Vagina (tissue), 2 donors: ENCODE measurements around the gene EPC2. TPM values are rescaled to one million over a fixed set of nuclear protein-coding genes. Genes with fewer than 3 reads are reported as not detected.

Experiments used
- DNase-seq, 2 donors: peaks; one replicate each; pipeline ENCODE4 v3.0.0-alpha.2; 2017; ENCODE audit errors: extremely low spot score in 2 of 2
- H3K27ac ChIP-seq: fragments of 200-600 bp; sonication (generic); one replicate; pipeline ENCODE4 v1.5.1; 2019
- H3K27me3 ChIP-seq: fragments of 200-600 bp; sonication (generic); one replicate; pipeline ENCODE4 v1.5.1; 2019
- H3K36me3 ChIP-seq, 2 donors: fragments of 200-600 bp; sonication (generic); one replicate each; pipeline ENCODE4 v1.5.1; 2017 to 2019
- H3K4me1 ChIP-seq: fragments of 200-600 bp; sonication (generic); one replicate; pipeline ENCODE4 v1.5.1; 2019
- H3K4me3 ChIP-seq, 2 donors: fragments of 200-600 bp; sonication (generic); 1 replicate in 1 of 2; 2 replicates in 1 of 2; pipeline ENCODE4 v1.5.1; 2016 to 2019
- H3K9me3 ChIP-seq: fragments of 200-600 bp; sonication (generic); one replicate; pipeline ENCODE4 v1.5.1; 2019
- POLR2A ChIP-seq, 2 donors: fragments of 450-650 bp; IDR thresholded peaks; one replicate each; pipeline ENCODE4 v1.6.1; 2017; ENCODE audit warnings: antibody characterized with exemption in 2 of 2, mild to moderate bottlenecking in 2 of 2, moderate library complexity in 2 of 2
- POLR2AphosphoS5 ChIP-seq, 2 donors: sonication (generic); formaldehyde crosslinking; IDR thresholded peaks; one replicate each; pipeline ENCODE4 v1.9.0; 2017; ENCODE audit warnings: antibody characterized with exemption in 2 of 2, mild to moderate bottlenecking in 2 of 2, low read depth in 1 of 2; ENCODE audit not compliant: insufficient read depth in 1 of 2
- intact Hi-C: fragments of 100-400 bp; cut with DNase I; formaldehyde crosslinking; loops from one replicate; pipeline ENCODE4 v1.15.1; 2023
- total RNA-seq: library from RNA; depleted of rRNA; stranded (reverse); fragments of >200 nt; gene quantifications from one replicate; pipeline ENCODE4 v1.2.3, GENCODE V29; 2016
- TF ChIP-seq, protein P1 (sequence below), 3 experiments: fragments of 450-650 bp in 2 of 3; fragments of 200-600 bp in 1 of 3; sonication (generic) in 1 of 3; IDR thresholded peaks; one replicate each; pipeline ENCODE4 v1.5.1; 2017 to 2019; ENCODE audit warnings: antibody characterized with exemption in 3 of 3, mild to moderate bottlenecking in 2 of 3, moderate library complexity in 2 of 3

The EPC2 gene
- total RNA-seq, 1 donor from 2014 or later, result 31.9 TPM

DNA sequence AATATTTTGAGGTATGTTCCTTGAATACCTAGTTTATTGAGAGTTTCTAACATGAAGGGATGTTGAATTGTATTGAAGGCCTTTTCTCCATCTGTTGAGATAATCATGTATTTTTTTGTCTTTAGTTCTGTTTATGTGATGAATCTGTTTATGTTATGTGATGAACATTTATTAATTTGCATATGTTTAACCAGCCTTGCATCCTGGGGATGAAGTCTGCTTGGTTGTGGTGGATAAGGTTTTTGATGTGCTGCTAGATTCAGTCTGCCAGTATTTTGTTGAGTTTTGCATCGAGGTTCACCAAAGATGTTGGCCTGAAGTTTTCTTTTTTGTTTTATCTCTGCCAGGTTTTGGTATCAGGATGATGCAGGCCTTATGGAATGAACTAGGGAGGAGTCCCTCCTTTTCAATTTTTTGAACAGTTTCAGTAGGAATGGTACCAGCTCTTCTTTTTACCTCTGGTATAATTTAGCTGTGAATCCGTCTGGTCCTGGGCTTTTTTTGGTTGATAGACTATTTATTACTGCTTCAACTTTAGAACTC, 71.9 kb downstream of the EPC2 start:
- TF ChIP-seq POLR2A (IDR thresholded peaks at IDR 0.05) (no peak), POLR2AphosphoS5 (IDR thresholded peaks at IDR 0.05; ENCODE audit: insufficient read depth in 1 of 2, low read depth in 1 of 2) (no peak)
- TF ChIP-seq, protein P1, sequence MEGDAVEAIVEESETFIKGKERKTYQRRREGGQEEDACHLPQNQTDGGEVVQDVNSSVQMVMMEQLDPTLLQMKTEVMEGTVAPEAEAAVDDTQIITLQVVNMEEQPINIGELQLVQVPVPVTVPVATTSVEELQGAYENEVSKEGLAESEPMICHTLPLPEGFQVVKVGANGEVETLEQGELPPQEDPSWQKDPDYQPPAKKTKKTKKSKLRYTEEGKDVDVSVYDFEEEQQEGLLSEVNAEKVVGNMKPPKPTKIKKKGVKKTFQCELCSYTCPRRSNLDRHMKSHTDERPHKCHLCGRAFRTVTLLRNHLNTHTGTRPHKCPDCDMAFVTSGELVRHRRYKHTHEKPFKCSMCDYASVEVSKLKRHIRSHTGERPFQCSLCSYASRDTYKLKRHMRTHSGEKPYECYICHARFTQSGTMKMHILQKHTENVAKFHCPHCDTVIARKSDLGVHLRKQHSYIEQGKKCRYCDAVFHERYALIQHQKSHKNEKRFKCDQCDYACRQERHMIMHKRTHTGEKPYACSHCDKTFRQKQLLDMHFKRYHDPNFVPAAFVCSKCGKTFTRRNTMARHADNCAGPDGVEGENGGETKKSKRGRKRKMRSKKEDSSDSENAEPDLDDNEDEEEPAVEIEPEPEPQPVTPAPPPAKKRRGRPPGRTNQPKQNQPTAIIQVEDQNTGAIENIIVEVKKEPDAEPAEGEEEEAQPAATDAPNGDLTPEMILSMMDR (IDR thresholded peaks at IDR 0.05), result no peak
- no peak for DNase-seq
- Histone ChIP-seq H3K27ac (no peak overlapping the region), H3K9me3 (no peaks in the 10 kb centered on the region), H3K36me3 (no peaks in the 10 kb centered on the region), H3K27me3 (no peaks in the 10 kb centered on the region), H3K4me3 (no peak overlapping the region), H3K4me1 (peaks cover 36% of the 10 kb centered on the region)
- intact Hi-C loops, result no loop called here

DNA sequence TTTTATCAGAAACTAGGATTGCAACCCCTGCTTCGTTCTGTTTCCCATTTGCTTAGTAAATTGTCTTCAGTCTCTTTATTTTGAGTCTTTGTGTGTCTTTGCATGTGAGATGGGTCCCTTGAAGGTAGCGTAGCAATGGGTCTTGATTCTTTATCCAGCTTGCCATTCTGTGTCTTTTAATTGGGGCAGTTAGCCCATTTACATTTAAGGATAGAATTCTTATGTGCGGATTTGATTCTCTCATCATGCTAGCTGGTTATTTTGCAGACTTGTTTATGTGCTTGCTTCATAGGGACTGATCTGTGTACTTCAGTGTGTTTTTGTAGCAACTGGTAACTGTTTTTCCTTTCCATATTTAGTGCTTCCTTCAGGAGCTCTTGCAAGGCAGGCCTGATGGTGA, 73.5 kb downstream of the EPC2 start:
- no peaks in the 10 kb centered on the region for H3K27me3 ChIP-seq
- no peaks in the 10 kb centered on the region for H3K9me3 ChIP-seq
- peaks cover 42% of the 10 kb centered on the region for H3K4me1 ChIP-seq
- no peak overlapping the region for H3K4me3 ChIP-seq
- H3K36me3 ChIP-seq, result no peaks in the 10 kb centered on the region
- no peak for DNase-seq
- intact Hi-C loops, result no loop called here
- TF ChIP-seq, protein P1 (IDR thresholded peaks at IDR 0.05), result no peak
- no peak for TF ChIP-seq POLR2A (IDR thresholded peaks at IDR 0.05)
- TF ChIP-seq POLR2AphosphoS5 (IDR thresholded peaks at IDR 0.05; ENCODE audit: insufficient read depth in 1 of 2, low read depth in 1 of 2), result no peak
- H3K27ac ChIP-seq, result no peak overlapping the region

DNA sequence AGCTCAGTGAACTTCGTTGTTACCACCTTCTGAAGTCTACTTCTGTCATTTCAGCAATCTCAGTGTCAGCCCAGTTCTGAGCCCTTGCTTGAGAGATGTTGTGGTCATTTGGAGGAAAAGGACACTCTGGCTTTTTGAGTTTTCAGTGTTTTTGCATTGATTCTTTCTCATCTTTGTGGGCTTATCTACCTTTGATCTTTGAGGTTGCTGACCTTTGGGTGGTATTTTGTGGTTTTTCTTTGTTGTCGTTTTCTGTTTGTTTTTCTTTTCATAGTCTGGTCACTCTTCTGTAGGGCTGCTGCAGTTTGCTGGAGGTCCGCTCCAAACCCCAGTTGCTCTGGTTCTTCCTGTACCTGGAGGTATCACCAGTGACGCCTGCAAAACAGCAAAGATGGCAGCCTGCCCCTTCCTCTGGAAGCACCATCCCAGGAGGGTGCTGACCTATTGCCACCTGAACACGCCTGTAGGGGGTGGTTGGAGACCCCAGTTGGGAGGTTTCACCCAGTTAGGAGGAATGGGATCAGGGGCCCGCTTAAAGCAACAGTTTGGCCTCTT, 74.7 kb downstream of the EPC2 start:
- DNase-seq, result no peak
- H3K4me1 ChIP-seq, result peaks cover 42% of the 10 kb centered on the region

DNA sequence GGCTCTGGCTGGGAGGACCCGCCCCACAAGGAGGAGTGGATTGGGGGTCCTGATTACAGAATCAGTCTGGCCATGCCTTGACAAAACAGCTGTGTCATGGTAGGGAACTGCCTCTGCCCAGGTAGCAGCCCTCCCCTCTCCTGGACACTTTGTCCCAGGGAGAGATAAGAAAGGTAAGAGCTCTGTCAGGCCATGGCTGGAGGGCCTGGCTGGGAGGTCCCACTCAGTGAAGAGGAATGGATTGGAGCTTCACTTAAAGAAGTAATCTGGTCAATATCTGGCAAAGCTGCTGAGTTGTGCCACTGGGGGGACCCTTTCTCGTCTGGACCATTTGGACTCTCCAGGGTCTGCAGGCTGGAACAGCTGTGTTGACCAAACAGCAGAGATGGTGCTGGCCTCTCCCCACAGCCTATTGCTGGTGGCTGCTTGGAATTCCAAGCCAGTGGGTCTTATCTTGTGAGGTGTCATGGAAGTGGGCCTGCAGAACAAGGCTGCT, 75.4 kb downstream of the EPC2 start:
- Histone ChIP-seq H3K4me3 (no peak overlapping the region), H3K36me3 (no peaks in the 10 kb centered on the region), H3K27me3 (no peaks in the 10 kb centered on the region), H3K4me1 (peaks cover 42% of the 10 kb centered on the region), H3K9me3 (no peaks in the 10 kb centered on the region), H3K27ac (no peak overlapping the region)
- TF ChIP-seq, protein P1 (IDR thresholded peaks at IDR 0.05), result no peak
- TF ChIP-seq POLR2AphosphoS5 (IDR thresholded peaks at IDR 0.05; ENCODE audit: insufficient read depth in 1 of 2, low read depth in 1 of 2) (no peak), POLR2A (IDR thresholded peaks at IDR 0.05) (no peak)
- intact Hi-C loops, result no loop called here
- DNase-seq, result no peak

More for the DNA sequence above, 74.7 kb downstream of the EPC2 start:
- Histone ChIP-seq H3K27me3 (no peaks in the 10 kb centered on the region), H3K36me3 (no peaks in the 10 kb centered on the region), H3K9me3 (no peaks in the 10 kb centered on the region), H3K27ac (no peak overlapping the region), H3K4me3 (no peak overlapping the region)
- intact Hi-C loops, result no loop called here
- TF ChIP-seq, protein P1 (IDR thresholded peaks at IDR 0.05), result no peak
- TF ChIP-seq POLR2AphosphoS5 (IDR thresholded peaks at IDR 0.05; ENCODE audit: insufficient read depth in 1 of 2, low read depth in 1 of 2), result no peak
- no peak for TF ChIP-seq POLR2A (IDR thresholded peaks at IDR 0.05)

DNA sequence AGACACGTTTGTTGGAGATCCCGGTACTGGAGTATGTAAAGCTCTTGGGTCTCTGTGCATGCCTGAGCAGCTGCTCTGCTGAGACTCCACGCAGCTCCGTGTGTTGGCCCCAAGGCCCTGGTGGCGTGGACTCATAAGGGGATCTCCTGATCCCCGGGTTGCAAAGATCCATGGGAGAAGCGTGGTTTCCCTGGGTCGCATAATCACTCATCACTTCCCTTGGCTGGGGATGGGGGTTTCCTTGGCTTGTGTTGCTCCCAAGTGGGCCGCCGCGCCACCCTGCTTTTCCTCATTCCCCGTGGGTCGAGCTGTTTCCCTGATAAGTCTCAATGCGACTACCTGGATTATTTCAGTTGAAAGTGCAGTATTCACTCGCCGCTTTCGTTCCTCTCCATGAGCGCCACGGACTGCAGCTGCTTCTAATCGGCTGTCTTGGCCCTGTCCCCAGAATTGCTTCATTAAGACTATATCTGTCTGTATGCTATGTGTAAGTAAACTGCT, 76.0 kb downstream of the EPC2 start:
- Histone ChIP-seq H3K27me3 (no peaks in the 10 kb centered on the region), H3K9me3 (no peaks in the 10 kb centered on the region), H3K4me1 (peaks cover 42% of the 10 kb centered on the region), H3K36me3 (no peaks in the 10 kb centered on the region), H3K4me3 (no peak overlapping the region), H3K27ac (no peak overlapping the region)
- TF ChIP-seq, protein P1 (IDR thresholded peaks at IDR 0.05), result no peak
- no peak for TF ChIP-seq POLR2AphosphoS5 (IDR thresholded peaks at IDR 0.05; ENCODE audit: insufficient read depth in 1 of 2, low read depth in 1 of 2)
- TF ChIP-seq POLR2A (IDR thresholded peaks at IDR 0.05), result no peak
- DNase-seq, result no peak
- intact Hi-C loops, result no loop called here
